GM19025 (cell line): ENCODE measurements around the gene KLHL26.
"Not testable (repeated sequence)": the region's sequence is repeated elsewhere in the genome, so short reads cannot be mapped to it uniquely, and the experiment has no call there.

Source experiments
- ATAC-seq: cut with Tn5 transposase; IDR thresholded peaks from one replicate; pipeline ENCODE4 v1.9.1; 2021; ENCODE audit warnings: mild to moderate bottlenecking, low read depth, moderate library complexity; ENCODE audit not compliant: unreplicated experiment

KLHL26 gene

GRCh38 chr19:18600692-18601397 lies 36.0 kb upstream of the KLHL26 start:
- ATAC-seq, result not testable (repeated sequence)

DNA sequence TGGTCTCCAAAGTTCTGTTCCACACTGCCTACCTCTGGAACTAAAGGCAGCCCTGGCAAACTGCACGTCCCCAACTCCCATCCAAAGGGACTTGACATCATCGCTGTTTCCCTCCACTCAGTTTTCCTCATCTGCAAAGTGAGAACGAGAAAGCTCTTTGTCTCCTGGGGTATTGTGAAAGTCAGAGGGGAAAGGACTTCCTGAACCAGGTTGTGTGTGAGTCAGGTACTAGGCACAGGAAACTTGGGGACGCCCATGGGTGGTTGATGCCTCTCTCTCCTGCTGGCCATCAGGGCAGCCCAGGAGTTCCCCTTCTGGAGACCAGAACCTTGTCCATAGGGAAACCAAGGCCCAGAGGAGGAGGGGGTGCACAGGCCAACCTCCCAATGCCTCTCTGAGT lies 35.0 kb upstream of the KLHL26 start:
- no peak for ATAC-seq

DNA sequence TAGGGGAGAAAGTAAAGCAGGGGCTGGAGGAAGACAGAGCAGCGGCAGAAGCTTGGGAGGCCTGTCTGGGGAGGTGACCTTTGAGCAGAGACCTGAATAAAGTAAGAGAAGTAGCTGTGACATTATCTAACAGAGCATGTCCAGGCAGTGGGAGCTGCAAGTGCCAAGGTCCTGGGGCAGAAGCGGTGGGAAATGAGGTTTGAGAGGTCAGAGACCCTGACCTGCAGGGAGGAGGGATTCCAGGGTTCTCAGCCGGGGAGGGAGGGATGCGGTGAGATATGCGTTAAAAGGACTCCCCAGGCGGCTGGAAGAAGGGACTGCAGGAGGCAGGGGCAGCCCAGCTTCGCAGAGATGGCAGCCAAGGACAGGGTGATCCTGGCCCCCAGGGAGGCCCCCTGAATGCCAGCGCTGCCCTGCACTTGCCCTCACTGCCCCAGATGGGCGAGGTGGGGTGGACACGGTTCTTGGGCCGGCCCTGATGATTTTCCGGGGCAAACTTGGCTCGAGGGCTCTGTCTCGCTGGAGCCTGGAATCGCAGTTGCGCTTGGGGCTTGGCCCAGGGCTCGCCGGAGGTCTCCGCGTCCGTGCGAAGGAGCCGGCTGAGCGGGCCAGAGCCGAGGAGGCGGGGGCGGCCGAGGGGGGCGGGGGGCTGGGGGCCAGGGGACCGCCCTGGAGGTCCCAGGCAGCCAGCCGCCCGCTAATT lies 33.4 kb upstream of the KLHL26 start:
- no peak for ATAC-seq

DNA sequence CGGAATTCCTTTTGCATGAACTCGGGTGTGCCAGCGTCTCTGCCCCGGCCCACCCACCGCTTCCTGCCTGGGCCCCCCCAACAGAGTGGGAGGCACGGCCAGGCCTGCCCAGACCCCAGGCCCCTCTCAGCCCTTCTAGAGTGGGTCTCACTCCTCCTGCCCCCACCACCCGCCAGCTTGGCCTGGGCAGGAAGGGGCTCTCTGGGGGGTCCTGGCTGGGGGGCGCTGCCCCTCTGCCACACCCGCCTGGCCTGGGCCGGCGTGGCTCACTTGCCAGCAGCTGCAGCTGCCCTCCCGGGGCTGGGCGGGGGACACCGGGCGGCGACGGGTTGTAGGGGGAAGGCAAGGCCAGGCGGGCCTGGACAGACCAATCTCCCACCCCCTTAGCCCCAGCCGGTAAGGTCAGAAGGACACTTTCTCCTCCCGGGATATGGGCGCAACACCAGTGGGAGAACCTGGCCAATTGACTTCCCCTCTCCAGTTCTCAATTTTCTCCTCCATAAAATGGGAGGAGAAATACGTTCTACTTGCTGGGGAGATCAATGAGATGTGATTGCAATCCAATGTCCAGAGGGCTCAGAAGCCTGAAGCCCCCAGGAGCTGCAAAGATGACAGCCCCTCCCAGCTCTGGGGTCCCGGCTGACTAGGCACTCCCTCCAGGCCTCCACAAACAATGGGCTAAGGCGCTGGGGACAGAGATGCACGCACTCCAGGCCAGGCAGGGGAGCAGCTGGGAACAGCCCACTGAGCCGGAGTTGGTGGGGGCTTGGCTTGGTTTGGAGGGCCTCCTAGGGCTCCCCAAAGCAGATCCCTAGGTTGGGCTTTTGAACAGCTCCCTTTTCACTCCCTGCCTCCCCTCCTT lies 32.6 kb upstream of the KLHL26 start:
- ATAC-seq, result no peak

DNA sequence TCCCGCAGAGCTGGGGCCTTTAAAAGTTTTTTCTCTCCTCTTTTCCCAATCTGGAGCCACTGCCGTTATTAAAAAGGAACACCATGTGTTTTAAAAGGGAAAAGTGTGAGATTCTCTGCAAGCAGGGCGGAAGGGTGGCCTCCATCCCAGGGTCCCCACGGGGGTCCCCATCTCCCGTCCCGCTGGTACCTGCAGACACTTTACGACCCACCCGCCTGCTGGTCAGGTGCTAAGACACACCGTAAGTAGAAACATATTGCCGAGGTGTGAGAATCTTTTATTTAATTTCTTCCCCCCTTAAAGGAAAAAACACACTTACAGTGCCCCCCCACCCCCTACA lies 32.0 kb upstream of the KLHL26 start:
- ATAC-seq, result no peak

DNA sequence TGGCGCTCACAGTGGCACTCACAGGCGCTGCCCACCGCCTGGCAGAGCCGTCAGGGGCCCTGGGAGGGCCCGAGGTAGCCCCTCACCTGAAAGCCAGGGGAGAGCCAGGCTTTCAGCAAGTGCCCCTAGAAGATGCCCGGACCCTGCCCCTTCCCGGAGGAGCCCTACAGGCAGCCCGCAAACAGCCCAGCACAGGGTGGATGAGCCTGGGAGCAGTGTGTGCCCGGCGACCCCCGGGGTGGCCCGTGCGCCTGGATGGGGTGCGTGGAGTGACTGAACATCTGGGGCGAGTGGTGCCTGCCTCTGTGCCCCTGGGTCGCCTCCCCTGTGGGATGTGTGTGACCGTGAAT lies 31.7 kb upstream of the KLHL26 start:
- ATAC-seq, result no peak

DNA sequence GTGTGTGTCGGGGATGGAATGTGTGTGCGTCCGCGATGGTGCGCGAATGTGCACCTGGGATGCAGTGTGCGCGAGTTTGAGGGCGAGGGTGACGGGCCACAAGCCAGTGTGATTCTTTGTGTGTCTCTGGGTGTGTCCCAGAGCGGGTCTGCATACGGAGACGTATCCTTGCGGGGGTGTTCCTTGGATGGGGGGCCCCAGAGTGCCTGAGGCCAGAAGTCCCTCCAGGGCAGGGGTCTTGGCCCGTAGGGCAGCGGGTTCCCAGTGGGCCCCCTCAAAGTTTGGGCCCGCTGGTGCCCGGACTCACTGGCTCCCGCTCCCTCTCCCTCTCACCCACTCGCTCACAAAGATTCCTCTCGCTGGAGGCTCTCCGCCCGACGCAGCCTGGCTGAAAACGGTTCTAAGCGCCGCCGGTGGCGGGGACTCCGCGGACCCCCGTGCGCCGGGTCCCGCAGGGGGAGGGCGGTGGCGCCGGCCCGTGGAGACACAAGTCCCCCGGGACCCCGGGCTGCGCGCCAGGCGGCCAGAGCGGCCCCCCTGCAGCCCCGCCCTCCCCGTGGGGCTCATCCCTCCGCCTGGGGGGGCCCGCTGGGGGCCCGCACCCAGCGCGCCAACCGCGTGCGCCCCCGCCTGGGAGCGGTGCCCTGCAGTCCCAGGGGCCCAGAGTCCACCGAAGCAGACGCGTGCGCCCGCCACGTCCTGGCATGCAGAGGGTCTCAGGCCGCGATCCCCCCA lies 31.1 kb upstream of the KLHL26 start:
- no peak for ATAC-seq

DNA sequence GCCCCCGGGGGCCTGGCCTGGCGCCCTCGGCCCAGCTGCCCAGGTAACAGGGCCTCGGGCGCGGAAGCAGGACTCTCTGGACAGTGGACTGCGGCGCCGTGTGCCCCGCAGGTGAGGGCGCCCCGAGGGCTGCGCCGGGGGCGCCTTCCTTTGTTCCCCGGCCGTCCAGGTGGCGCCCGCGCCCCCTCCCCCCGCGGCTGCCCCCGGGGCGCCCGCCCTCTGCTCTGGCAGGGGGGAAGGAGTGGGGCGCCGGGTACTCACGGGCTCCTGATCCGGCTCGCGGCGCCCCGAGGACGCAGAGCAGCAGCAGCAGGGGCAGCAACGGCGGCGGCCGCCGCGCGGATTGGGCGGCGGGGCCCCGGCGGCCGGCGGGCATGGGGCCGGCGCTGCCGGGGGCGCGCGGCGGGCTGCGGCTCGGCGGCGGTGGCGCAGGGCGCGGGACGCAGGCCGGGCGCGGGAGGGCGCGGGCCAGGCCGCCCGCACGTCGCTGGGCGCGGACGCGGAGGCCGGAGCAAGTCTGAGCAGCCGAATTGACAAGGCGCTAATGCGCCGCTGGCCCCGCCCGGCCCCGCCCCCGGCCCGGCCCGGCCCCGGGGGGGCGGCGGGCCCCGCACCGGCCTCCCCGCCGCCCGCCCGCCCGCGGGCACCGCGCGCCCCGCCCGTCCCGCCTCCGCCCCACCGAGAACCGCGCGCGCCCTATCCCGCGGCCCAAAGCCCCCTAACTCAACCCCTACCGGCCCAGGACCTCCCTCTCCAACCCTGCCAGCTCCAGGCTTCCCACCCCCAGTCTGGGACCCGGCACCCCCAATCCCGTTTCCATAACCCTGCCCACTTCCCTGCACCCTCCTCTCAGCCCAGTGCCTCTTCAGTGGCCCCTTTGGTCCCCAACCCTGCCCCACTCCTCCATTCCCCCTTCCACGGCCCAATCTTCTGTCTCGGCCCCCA lies 30.3 kb upstream of the KLHL26 start, which contains the start of gene CRLF1:
TSS of gene CRLF1 (minus strand) at position 519 of the 945 bp plus-strand sequence. CDS start at position 376, 143 bp downstream.
- ATAC-seq, result no peak

- no peak for ATAC-seq
Measured at GRCh38 chr19:18607226-18608101, 29.4 kb upstream of the KLHL26 start.

DNA sequence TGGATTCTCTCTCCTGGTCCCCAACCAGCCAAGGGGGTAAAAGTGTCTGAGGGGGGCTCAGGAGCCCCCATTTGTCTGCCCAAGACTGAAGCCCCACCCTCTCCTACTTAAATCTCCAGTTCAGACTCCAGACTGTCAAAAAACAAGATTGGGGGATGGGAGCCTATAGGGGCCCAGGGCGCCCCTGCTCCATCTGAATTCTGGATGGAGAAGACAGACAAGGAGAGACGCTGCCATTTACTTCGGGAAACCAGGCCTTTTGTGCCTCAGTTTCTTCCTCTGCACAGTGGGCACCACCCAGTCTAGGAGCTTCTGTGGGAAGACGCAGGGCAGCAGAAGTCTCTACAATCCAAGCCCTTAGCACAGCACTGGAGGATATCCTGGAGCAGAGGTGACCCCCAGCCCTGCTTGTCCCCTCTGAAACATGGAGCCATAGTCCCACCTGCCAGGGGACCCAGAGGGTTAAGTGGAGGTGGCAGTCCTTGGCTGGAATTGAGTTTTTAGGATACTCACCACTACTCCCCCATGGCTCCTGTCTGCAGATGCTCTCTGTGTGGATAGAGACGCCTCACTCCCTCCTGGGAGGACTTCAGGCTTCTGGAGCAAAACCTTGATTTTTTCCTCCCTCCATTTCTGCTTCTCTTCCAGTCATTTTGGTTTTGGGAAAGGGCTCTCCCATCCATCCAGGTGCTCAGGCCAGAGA lies 28.6 kb upstream of the KLHL26 start:
- no peak for ATAC-seq

GRCh38 chr19:18608805-18609716 lies 27.8 kb upstream of the KLHL26 start:
- ATAC-seq, result no peak

DNA sequence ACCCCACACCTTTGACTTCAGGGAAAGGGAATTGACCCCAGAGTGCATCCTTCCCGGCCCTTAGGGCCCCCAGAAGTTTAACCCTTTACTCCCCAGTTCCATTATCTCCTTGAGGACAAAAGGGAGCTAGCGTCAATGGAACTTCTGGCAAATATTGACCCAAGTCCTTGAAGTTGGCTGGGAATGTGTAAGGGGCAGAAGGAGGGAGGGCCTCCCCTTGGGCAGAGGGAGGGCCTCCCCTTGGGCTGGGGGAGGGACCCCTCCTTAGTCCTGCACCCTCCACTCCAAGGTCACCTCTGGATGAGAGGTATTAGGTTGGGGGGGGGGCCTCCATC lies 27.1 kb upstream of the KLHL26 start:
- ATAC-seq, result no peak

GRCh38 chr19:18610245-18610555 lies 26.6 kb upstream of the KLHL26 start:
- ATAC-seq, result no peak

DNA sequence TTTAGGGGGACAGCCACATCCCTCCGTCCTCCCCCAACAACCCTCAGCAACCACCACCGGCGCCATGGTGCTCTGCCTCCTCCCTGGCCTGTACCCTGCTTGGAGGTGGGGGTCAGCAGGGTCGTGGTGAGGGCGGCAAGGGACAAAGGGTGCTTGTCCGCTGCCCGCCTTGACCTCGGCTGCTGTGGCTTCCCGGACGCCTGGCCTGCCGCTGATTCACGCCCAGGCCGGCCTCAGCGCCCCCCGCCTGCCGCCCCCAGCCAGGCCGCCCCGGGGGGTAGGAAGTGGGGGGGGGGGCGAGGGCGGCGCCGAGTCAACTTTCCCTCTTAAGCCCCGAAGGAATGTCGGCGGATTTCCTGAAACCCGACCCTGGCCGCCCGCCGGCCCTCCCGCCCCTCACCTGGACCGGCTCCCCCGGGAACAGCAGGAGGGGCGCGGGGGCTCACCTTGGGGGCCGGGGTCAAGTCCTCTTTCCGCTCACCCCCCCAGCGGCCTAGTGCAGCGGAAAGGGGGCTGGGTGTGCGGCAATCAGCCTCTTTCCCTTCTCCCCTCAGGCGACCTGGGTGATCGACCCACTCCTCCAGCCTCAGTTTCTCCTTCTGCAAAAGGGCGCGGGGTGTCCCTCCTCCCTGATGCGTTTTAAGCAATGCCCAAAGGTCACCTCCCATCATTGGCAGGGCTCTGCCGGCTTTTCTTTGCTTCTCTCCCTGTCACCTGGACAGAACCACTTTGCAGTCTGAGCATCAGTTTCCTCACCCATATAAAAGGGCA lies 26.1 kb upstream of the KLHL26 start:
- ATAC-seq, result no peak

- ATAC-seq, result no peak
Measured at GRCh38 chr19:18611327-18612050, 25.3 kb upstream of the KLHL26 start.
